ENCODE results near the gene SNRNP25.

The SNRNP25 gene

GRCh38 chr16:62283-62967 is 8.8 kb downstream of the SNRNP25 start:
- TF ChIP-seq CTCF (IDR thresholded peaks at IDR 0.05; ENCODE audit: low read depth, low read length, missing control alignments), result no peak
- DNase-seq (ENCODE audit: extremely low read depth, low read depth), result no peak
- no peak overlapping the region for H3K4me3 ChIP-seq (replicated peaks; ENCODE audit: low read depth, low read length)

GRCh38 chr16:62968-63391 is 9.4 kb downstream of the SNRNP25 start:
- no peak overlapping the region for H3K4me3 ChIP-seq (replicated peaks; ENCODE audit: low read depth, low read length)
- TF ChIP-seq CTCF (IDR thresholded peaks at IDR 0.05; ENCODE audit: low read depth, low read length, missing control alignments), result no peak
- no peak for DNase-seq (ENCODE audit: extremely low read depth, low read depth)

- no peak for TF ChIP-seq CTCF (IDR thresholded peaks at IDR 0.05; ENCODE audit: low read depth, low read length, missing control alignments)
- DNase-seq (ENCODE audit: extremely low read depth, low read depth), result no peak
- no peak overlapping the region for H3K4me3 ChIP-seq (replicated peaks; ENCODE audit: low read depth, low read length)
These were observed 9.8 kb downstream of the SNRNP25 start for GRCh38 chr16:63466-63865.

- no peak for TF ChIP-seq CTCF (IDR thresholded peaks at IDR 0.05; ENCODE audit: low read depth, low read length, missing control alignments)
- no peak for DNase-seq (ENCODE audit: extremely low read depth, low read depth)
- no peak overlapping the region for H3K4me3 ChIP-seq (replicated peaks; ENCODE audit: low read depth, low read length)
These were observed 10.6 kb downstream of the SNRNP25 start for GRCh38 chr16:63998-64913.

- DNase-seq (ENCODE audit: extremely low read depth, low read depth), result no peak
- TF ChIP-seq CTCF (IDR thresholded peaks at IDR 0.05; ENCODE audit: low read depth, low read length, missing control alignments), result no peak
- no peak overlapping the region for H3K4me3 ChIP-seq (replicated peaks; ENCODE audit: low read depth, low read length)
These were observed 11.3 kb downstream of the SNRNP25 start for GRCh38 chr16:64914-65255.

- H3K4me3 ChIP-seq (replicated peaks; ENCODE audit: low read depth, low read length), result no peak overlapping the region
- peak; percentile 96 for TF ChIP-seq CTCF (IDR thresholded peaks at IDR 0.05; ENCODE audit: low read depth, low read length, missing control alignments)
- DNase-seq (ENCODE audit: extremely low read depth, low read depth), result no peak
These were observed 12.1 kb downstream of the SNRNP25 start for GRCh38 chr16:65745-66144.
